Measurements from ENCODE around the gene WDR18.

The WDR18 gene

GRCh38 chr19:1015782-1016646 lies 31.9 kb downstream of the WDR18 start:
- Histone ChIP-seq H3K9ac (ENCODE audit: insufficient read length, low read depth) (peak overlapping the region; percentile 61), H3K4me3 (ENCODE audit: insufficient read length, low read depth) (peak overlapping the region; percentile 13), H3K36me3 (ENCODE audit: insufficient read depth, insufficient read length, low read length) (peaks cover 80% of the 10 kb centered on the region), H3K27me3 (ENCODE audit: insufficient read depth, insufficient read length) (no peaks in the 10 kb centered on the region), H3K9me3 (ENCODE audit: insufficient read depth, low read length) (no peaks in the 10 kb centered on the region), H3K4me1 (ENCODE audit: insufficient read depth, insufficient read length) (peaks cover 45% of the 10 kb centered on the region)
- no peak for DNase-seq (ENCODE audit: low read depth, low spot score)
- TF ChIP-seq YY1 (IDR thresholded peaks at IDR 0.05; ENCODE audit: insufficient read depth, insufficient read length), result no peak
- no peak for TF ChIP-seq ZNF274 (IDR thresholded peaks at IDR 0.05; ENCODE audit: low read depth, low read length)
- no peak for TF ChIP-seq SUZ12 (IDR thresholded peaks at IDR 0.05; ENCODE audit: extremely low read depth, insufficient read depth, insufficient read length)

GRCh38 chr19:1016647-1017114 lies 32.5 kb downstream of the WDR18 start:
- no peaks in the 10 kb centered on the region for H3K27me3 ChIP-seq (ENCODE audit: insufficient read depth, insufficient read length)
- H3K9ac ChIP-seq (ENCODE audit: insufficient read length, low read depth), result peak overlapping the region; percentile 12
- no peaks in the 10 kb centered on the region for H3K9me3 ChIP-seq (ENCODE audit: insufficient read depth, low read length)
- no peak overlapping the region for H3K4me3 ChIP-seq (ENCODE audit: insufficient read length, low read depth)
- no peak for TF ChIP-seq SUZ12 (IDR thresholded peaks at IDR 0.05; ENCODE audit: extremely low read depth, insufficient read depth, insufficient read length)
- no peak for DNase-seq (ENCODE audit: low read depth, low spot score)
- peaks cover 77% of the 10 kb centered on the region for H3K36me3 ChIP-seq (ENCODE audit: insufficient read depth, insufficient read length, low read length)
- H3K4me1 ChIP-seq (ENCODE audit: insufficient read depth, insufficient read length), result peaks cover 45% of the 10 kb centered on the region

- Histone ChIP-seq H3K4me3 (ENCODE audit: insufficient read length, low read depth) (no peak overlapping the region), H3K36me3 (ENCODE audit: insufficient read depth, insufficient read length, low read length) (peaks cover 71% of the 10 kb centered on the region), H3K9ac (ENCODE audit: insufficient read length, low read depth) (peak overlapping the region; percentile 44), H3K4me1 (ENCODE audit: insufficient read depth, insufficient read length) (peaks cover 45% of the 10 kb centered on the region), H3K9me3 (ENCODE audit: insufficient read depth, low read length) (no peaks in the 10 kb centered on the region), H3K27me3 (ENCODE audit: insufficient read depth, insufficient read length) (no peaks in the 10 kb centered on the region)
- TF ChIP-seq ZNF274 (IDR thresholded peaks at IDR 0.05; ENCODE audit: low read depth, low read length), result no peak
- DNase-seq (ENCODE audit: low read depth, low spot score), result no peak
Observed at GRCh38 chr19:1017115-1017905, 33.2 kb downstream of the WDR18 start.

GRCh38 chr19:1017906-1018305 lies 33.8 kb downstream of the WDR18 start:
- Histone ChIP-seq H3K4me3 (ENCODE audit: insufficient read length, low read depth) (no peak overlapping the region), H3K27me3 (ENCODE audit: insufficient read depth, insufficient read length) (no peaks in the 10 kb centered on the region), H3K9ac (ENCODE audit: insufficient read length, low read depth) (peak overlapping the region; percentile 44), H3K36me3 (ENCODE audit: insufficient read depth, insufficient read length, low read length) (peaks cover 66% of the 10 kb centered on the region), H3K4me1 (ENCODE audit: insufficient read depth, insufficient read length) (peaks cover 45% of the 10 kb centered on the region), H3K9me3 (ENCODE audit: insufficient read depth, low read length) (no peaks in the 10 kb centered on the region)
- TF ChIP-seq ZNF274 (IDR thresholded peaks at IDR 0.05; ENCODE audit: low read depth, low read length) (no peak), YY1 (IDR thresholded peaks at IDR 0.05; ENCODE audit: insufficient read depth, insufficient read length) (no peak), SUZ12 (IDR thresholded peaks at IDR 0.05; ENCODE audit: extremely low read depth, insufficient read depth, insufficient read length) (no peak)
- no peak for DNase-seq (ENCODE audit: low read depth, low spot score)

GRCh38 chr19:1018393-1018792 lies 34.2 kb downstream of the WDR18 start:
- TF ChIP-seq YY1 (IDR thresholded peaks at IDR 0.05; ENCODE audit: insufficient read depth, insufficient read length) (no peak), SUZ12 (IDR thresholded peaks at IDR 0.05; ENCODE audit: extremely low read depth, insufficient read depth, insufficient read length) (no peak), ZNF274 (IDR thresholded peaks at IDR 0.05; ENCODE audit: low read depth, low read length) (no peak)
- H3K9ac ChIP-seq (ENCODE audit: insufficient read length, low read depth), result peak overlapping the region; percentile 74
- peaks cover 42% of the 10 kb centered on the region for H3K4me1 ChIP-seq (ENCODE audit: insufficient read depth, insufficient read length)
- H3K9me3 ChIP-seq (ENCODE audit: insufficient read depth, low read length), result no peaks in the 10 kb centered on the region
- no peak for DNase-seq (ENCODE audit: low read depth, low spot score)
- no peaks in the 10 kb centered on the region for H3K27me3 ChIP-seq (ENCODE audit: insufficient read depth, insufficient read length)
- no peak overlapping the region for H3K4me3 ChIP-seq (ENCODE audit: insufficient read length, low read depth)
- H3K36me3 ChIP-seq (ENCODE audit: insufficient read depth, insufficient read length, low read length), result peaks cover 61% of the 10 kb centered on the region

- Histone ChIP-seq H3K27me3 (ENCODE audit: insufficient read depth, insufficient read length) (no peaks in the 10 kb centered on the region), H3K9ac (ENCODE audit: insufficient read length, low read depth) (peak overlapping the region; percentile 98), H3K9me3 (ENCODE audit: insufficient read depth, low read length) (no peaks in the 10 kb centered on the region), H3K4me1 (ENCODE audit: insufficient read depth, insufficient read length) (peaks cover 42% of the 10 kb centered on the region), H3K4me3 (ENCODE audit: insufficient read length, low read depth) (peak overlapping the region; percentile 96), H3K36me3 (ENCODE audit: insufficient read depth, insufficient read length, low read length) (peaks cover 54% of the 10 kb centered on the region)
- no peak for DNase-seq (ENCODE audit: low read depth, low spot score)
- TF ChIP-seq ZNF274 (IDR thresholded peaks at IDR 0.05; ENCODE audit: low read depth, low read length) (no peak), SUZ12 (IDR thresholded peaks at IDR 0.05; ENCODE audit: extremely low read depth, insufficient read depth, insufficient read length) (no peak), YY1 (IDR thresholded peaks at IDR 0.05; ENCODE audit: insufficient read depth, insufficient read length) (no peak)
Observed at GRCh38 chr19:1018932-1019615, 34.9 kb downstream of the WDR18 start.

GRCh38 chr19:1019616-1019961 lies 35.4 kb downstream of the WDR18 start:
- no peak for DNase-seq (ENCODE audit: low read depth, low spot score)
- Histone ChIP-seq H3K9ac (ENCODE audit: insufficient read length, low read depth) (peak overlapping the region; percentile 98), H3K36me3 (ENCODE audit: insufficient read depth, insufficient read length, low read length) (peaks cover 49% of the 10 kb centered on the region), H3K4me1 (ENCODE audit: insufficient read depth, insufficient read length) (peaks cover 42% of the 10 kb centered on the region), H3K9me3 (ENCODE audit: insufficient read depth, low read length) (no peaks in the 10 kb centered on the region), H3K27me3 (ENCODE audit: insufficient read depth, insufficient read length) (no peaks in the 10 kb centered on the region), H3K4me3 (ENCODE audit: insufficient read length, low read depth) (peak overlapping the region; percentile 96)
- no peak for TF ChIP-seq SUZ12 (IDR thresholded peaks at IDR 0.05; ENCODE audit: extremely low read depth, insufficient read depth, insufficient read length)
- no peak for TF ChIP-seq ZNF274 (IDR thresholded peaks at IDR 0.05; ENCODE audit: low read depth, low read length)
- no peak for TF ChIP-seq YY1 (IDR thresholded peaks at IDR 0.05; ENCODE audit: insufficient read depth, insufficient read length)

Data from NT2/D1 (cell line).